Activated naive CD4-positive, alpha-beta T cell (primary cell): ENCODE measurements around the gene XKR7.
"Not testable (repeated sequence)": the region's sequence is repeated elsewhere in the genome, so short reads cannot be mapped to it uniquely, and the experiment has no call there.

Experiments
- DNase-seq, 4 experiments: peaks; one replicate each; lab custom pipeline; 2025; lab: John Stamatoyannopoulos, UW

Gene XKR7, protein sequence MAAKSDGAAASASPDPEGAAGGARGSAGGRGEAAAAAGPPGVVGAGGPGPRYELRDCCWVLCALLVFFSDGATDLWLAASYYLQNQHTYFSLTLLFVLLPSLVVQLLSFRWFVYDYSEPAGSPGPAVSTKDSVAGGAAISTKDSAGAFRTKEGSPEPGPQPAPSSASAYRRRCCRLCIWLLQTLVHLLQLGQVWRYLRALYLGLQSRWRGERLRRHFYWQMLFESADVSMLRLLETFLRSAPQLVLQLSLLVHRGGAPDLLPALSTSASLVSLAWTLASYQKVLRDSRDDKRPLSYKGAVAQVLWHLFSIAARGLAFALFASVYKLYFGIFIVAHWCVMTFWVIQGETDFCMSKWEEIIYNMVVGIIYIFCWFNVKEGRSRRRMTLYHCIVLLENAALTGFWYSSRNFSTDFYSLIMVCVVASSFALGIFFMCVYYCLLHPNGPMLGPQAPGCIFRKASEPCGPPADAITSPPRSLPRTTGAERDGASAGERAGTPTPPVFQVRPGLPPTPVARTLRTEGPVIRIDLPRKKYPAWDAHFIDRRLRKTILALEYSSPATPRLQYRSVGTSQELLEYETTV

GRCh38 chr20:31967830-31968249, at the start of gene XKR7:
Gene XKR7, plus strand, starts transcription at chr20:31968151. Its CDS starts 25 bp downstream, at chr20:31968176.
- no peak for DNase-seq

- no peak for DNase-seq
These were observed 49.4 kb upstream of the XKR7 start for GRCh38 chr20:31918466-31919105.

GRCh38 chr20:31919410-31920155, 48.4 kb upstream of the XKR7 start:
- DNase-seq, result no peak

GRCh38 chr20:31920275-31920855, 47.6 kb upstream of the XKR7 start:
- no peak for DNase-seq

DNA sequence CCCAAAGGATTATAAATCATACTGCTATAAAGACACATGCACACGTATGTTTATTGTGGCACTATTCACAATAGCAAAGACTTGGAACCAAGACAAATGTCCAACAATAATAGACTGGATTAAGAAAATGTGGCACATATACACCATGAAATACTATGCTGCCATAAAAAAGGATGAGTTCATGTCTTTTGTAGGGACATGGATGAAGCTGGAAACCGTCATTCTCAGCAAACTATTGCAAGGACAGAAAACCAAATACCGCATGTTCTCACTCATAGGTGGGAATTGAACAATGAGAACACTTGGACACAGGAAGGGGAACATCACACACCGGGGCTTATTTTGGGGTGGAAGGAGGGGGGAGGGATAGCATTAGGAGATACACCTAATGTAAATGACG, 46.5 kb upstream of the XKR7 start:
- not testable (repeated sequence) for DNase-seq

- no peak for DNase-seq
These were observed 45.8 kb upstream of the XKR7 start for GRCh38 chr20:31922181-31922580.

DNA sequence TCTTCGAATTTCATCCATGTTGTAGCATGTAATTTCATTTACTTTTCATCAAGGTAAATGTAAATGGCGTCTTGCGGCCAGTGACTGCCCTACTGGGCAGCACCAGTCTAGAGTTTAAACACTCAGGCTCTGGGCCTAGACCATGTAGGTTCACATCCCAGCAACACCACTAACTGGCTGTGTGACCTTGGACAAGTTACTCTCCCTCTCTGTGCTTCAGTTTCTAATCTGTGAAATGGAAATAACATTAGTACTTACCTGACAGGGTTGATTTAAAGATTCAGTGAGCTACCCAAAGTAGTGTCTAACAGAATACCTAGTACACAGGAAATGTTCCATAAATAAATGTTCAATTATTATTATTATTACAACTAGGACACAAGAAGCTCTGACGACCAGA, 45.4 kb upstream of the XKR7 start:
- no peak for DNase-seq

DNA sequence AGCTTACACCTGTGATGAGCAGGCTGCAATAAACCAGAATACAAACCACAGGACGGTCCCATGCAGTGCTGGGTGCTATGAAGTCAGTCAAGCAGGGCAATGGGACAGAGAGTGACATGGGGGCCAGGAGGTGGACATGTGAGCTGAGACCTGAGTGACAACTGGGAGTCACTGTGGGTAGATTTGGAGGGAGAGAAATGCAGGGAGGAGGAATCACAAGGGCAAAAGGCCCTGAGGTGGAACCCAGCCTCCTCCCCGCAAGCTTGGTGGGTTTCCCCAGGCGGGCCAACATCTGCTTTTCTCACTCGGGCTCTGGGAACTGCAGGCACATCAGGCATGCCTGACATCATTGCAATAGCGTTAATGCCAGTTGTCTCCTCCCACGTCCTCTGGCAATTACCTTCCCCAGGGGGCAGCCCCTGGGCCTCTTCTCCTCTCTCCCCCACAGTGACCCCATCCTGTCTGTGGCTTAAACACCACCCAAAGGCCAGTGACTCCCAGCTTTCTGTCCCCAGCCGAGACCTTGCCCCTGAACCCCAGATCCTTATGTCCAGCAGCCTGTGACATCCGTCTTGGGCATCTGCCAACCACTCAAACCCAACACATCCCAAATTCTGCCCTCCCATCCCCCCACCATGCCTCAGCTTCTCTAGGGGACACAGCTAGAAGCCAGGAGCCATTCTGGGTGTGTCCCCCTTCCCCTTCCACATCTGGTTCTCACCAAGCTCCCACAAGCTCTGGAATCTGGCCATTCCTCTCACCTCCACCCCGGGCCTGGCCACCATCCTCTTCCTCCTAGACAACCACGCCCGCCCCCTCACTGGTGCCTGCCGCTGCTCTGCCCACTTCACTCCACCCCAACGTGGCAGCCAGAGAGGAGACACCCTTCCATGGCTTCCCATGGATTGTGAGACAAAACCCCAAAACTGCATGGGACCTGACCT, 44.3 kb upstream of the XKR7 start:
- no peak for DNase-seq

GRCh38 chr20:31924561-31924960, 43.4 kb upstream of the XKR7 start:
- DNase-seq, result no peak

- DNase-seq, result no peak
These were observed 42.3 kb upstream of the XKR7 start for GRCh38 chr20:31925631-31926030.

DNA sequence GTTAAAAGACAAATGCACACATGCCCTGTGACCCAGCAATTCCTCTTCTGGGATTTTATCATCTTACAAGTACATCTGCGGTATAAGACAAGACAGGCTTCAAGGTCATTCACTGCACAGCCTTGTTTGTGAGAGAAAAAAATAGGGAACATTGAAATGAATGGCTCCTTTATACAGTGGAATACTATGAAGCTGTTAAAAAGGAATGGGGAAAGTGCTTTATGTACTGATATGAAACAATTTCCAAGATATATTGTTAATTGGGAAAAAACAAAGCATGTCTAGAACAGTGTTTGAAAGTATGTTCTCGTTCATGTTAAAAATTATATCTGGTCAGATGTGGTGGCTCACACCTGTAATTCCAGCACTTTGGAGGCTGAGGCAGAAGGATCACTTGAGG, 41.5 kb upstream of the XKR7 start:
- no peak for DNase-seq

- no peak for DNase-seq
These were observed 40.3 kb upstream of the XKR7 start for GRCh38 chr20:31927627-31928159.

DNA sequence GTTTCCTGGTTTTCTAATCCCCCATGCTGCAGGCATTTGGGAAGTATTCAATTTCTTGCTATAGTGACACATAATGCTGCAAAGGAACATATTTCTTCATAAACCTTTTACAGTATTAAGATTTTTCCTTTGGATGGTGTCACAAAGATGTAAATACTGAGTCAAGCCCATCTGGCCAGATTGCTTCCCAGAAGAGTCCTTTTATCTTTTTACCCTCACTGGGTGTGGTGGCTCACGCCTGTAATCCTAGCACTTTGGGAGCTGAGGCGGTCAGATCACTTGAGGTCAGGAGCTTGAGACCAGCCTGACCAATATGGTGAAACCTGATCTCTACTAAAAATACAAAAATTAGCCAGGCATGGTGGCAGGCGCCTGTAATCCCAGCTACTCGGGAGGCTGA, 38.3 kb upstream of the XKR7 start:
- DNase-seq, result not testable (repeated sequence)

GRCh38 chr20:31930779-31931178, 37.2 kb upstream of the XKR7 start:
- DNase-seq, result no peak

DNA sequence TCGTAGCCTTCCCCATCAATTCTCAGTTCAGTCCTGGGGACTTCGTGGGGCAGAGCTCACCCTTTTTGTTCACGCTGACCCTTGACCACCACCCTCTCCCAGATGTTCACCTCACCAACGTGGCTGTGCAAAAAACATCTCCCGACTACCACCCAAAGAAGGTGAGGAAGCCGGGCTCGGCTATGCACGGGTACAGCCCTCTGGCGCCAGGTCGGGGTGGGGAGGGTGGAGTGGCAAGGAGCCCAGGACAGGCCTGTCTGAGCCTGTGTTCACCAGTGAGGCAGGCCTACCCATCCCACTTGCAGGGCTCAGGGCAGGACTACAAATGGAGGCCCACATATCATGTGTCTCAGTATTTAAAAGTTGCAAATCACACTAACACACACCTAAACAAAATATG, 34.3 kb upstream of the XKR7 start:
- DNase-seq, result no peak

GRCh38 chr20:31934491-31934890, 33.5 kb upstream of the XKR7 start:
- DNase-seq, result no peak

GRCh38 chr20:31934968-31935764, 32.8 kb upstream of the XKR7 start:
- no peak for DNase-seq

DNA sequence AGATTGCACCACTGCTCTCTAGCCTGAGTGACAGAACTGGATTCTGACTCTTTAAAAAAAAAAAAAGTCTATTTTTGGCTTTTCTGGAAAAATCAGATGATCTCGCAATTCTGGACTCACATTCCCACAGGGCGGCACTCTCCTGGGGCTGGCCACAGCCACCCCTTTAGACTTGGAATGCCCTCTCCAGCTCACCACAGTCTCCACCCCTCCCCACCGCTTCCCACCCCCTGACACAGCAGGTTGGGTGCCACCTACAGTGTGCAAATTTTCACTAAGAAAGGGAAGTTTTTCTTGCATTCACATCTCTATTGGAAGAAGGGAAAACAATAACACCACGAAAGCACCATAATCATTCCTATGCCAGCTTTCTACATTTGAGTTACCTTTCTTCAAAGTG, 31.5 kb upstream of the XKR7 start:
- DNase-seq, result no peak

DNA sequence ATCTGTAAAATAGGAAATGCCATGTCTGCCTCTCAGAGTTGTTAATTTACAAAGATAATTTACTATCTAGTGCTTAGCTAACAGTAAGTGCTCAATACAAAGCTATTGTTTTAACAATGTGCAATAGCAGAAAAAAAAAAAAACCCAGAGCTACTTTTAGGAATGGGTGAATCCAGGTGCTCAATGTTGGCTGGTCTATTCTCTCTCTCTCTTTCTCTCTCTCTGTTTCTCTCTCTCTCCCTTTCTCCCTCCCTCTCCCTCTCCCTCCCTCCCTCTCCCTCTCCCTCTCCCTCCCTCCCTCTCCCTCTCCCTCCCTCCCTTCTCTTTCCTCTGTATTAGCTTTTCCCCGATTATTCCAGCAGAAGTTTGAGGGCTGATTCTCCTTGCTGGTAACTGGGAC, 30.1 kb upstream of the XKR7 start:
- no peak for DNase-seq

DNA sequence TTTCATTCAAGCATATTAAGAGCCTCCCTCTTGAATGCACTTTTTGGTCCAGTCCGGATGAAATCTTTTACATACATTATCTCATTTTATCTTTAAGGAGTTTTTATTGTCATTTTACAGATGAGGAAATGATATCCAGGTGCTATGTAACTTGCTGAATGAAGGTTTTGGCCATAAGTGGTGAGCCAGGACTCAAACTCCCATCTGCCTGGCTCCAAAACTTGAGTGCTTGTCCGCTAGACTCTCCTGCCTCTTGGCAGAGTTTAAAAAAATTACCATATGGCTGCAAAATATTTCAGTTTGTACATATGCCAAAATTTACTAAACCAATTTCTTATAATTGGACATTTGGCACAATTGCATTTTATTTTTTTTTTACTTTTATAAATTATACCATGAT, 28.3 kb upstream of the XKR7 start:
- no peak for DNase-seq
